Activated CD4-positive, alpha-beta T cell treated with anti-CD3 and anti-CD28 coated beads, Interleukin-2, Interleukin-6, amounts not matched to agents 100 ng/mL and 50 ng/mL, durations not matched to agents 16 hours and 8 hours (primary cell): ENCODE data around the gene MAML3.

ENCODE experiments used
- DNase-seq: peaks from one replicate; pipeline ENCODE4 v3.0.0-alpha.2; 2020

The MAML3 gene

GRCh38 chr4:139799615-139800014 lies 354.4 kb downstream of the MAML3 start:
- DNase-seq = no peak

- DNase-seq = no peak
These were observed 355.5 kb downstream of the MAML3 start for GRCh38 chr4:139798456-139798855.

GRCh38 chr4:139797287-139797686 lies 356.7 kb downstream of the MAML3 start:
- no peak for DNase-seq

- no peak for DNase-seq
These were observed 358.3 kb downstream of the MAML3 start for GRCh38 chr4:139795527-139796314.

GRCh38 chr4:139794158-139794954 lies 359.6 kb downstream of the MAML3 start:
- DNase-seq = no peak

- DNase-seq = no peak
These were observed 362.3 kb downstream of the MAML3 start for GRCh38 chr4:139791681-139792080.

GRCh38 chr4:139790291-139790690 lies 363.7 kb downstream of the MAML3 start:
- DNase-seq = no peak

GRCh38 chr4:139789096-139789654 lies 364.8 kb downstream of the MAML3 start:
- DNase-seq = no peak

- no peak for DNase-seq
These were observed 367.3 kb downstream of the MAML3 start for GRCh38 chr4:139786494-139787354.

GRCh38 chr4:139785356-139785755 lies 368.6 kb downstream of the MAML3 start:
- DNase-seq = no peak

- DNase-seq = no peak
These were observed 370.1 kb downstream of the MAML3 start for GRCh38 chr4:139783741-139784484.

GRCh38 chr4:139782926-139783522 lies 371.0 kb downstream of the MAML3 start:
- no peak for DNase-seq

- DNase-seq = no peak
These were observed 372.9 kb downstream of the MAML3 start for GRCh38 chr4:139781066-139781465.

- DNase-seq = no peak
These were observed 374.3 kb downstream of the MAML3 start for GRCh38 chr4:139779691-139780090.

- DNase-seq = no peak
These were observed 376.2 kb downstream of the MAML3 start for GRCh38 chr4:139777757-139778156.

GRCh38 chr4:139776235-139776634 lies 377.7 kb downstream of the MAML3 start:
- DNase-seq = no peak

- no peak for DNase-seq
These were observed 379.1 kb downstream of the MAML3 start for GRCh38 chr4:139774759-139775487.

GRCh38 chr4:139773560-139774318 lies 380.2 kb downstream of the MAML3 start:
- no peak for DNase-seq

- no peak for DNase-seq
These were observed 383.6 kb downstream of the MAML3 start for GRCh38 chr4:139770361-139770760.

- DNase-seq = no peak
These were observed 384.6 kb downstream of the MAML3 start for GRCh38 chr4:139769364-139769763.
